Right lobe of liver (tissue), 4 donors: Measurements from ENCODE around the gene DYNLT2.

Source experiments
- CTCF ChIP-seq, 4 donors: fragments of 200-600 bp in 3 of 4; fragments of 450-650 bp in 1 of 4; IDR thresholded peaks; one replicate each; pipeline versions ENCODE4 v1.5.1 to v1.8.0; 2016 to 2022; ENCODE audit warnings: antibody characterized with exemption in 4 of 4, mild to moderate bottlenecking in 2 of 4
- POLR2A ChIP-seq: fragments of 450-650 bp; IDR thresholded peaks from one replicate; pipeline ENCODE4 v1.6.1; 2017; ENCODE audit warnings: antibody characterized with exemption, mild to moderate bottlenecking
- donor health status: DM: no; HTN: no; CAD: no.
- donor health status: DM: no; HTN: no; CAD: no.
- donor health status: DM: no; HTN: yes; CAD: no.

GRCh38 chr6:169738204-169738975 lies 13.0 kb downstream of the DYNLT2 start:
- TF ChIP-seq CTCF (IDR thresholded peaks at IDR 0.05) (no peak), POLR2A (no peak)
